Measurements from ENCODE around the gene WDR47.
A peak's percentile ranks its signal among the peaks of the same experiment; 100 is the strongest.

The WDR47 gene

DNA sequence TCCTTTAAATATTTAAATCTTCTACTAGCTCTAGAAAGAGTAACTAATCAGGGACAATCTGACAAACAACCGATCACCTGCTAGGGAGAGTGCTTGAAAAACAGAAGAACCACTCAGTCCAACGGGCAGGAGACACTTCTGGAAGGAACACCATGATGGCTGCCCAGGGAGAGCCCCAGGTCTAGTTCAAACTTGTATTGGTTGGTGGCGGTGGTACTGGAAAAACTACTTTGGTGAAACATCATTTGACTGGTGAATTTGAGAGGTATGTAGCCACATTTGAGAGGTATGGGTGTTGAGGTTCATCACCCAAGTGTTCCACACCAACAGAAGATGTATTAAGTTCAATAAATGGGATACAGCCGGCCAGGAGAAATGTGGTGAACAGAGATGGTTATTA lies 4.8 kb upstream of the WDR47 start:
- TF ChIP-seq, protein P1, sequence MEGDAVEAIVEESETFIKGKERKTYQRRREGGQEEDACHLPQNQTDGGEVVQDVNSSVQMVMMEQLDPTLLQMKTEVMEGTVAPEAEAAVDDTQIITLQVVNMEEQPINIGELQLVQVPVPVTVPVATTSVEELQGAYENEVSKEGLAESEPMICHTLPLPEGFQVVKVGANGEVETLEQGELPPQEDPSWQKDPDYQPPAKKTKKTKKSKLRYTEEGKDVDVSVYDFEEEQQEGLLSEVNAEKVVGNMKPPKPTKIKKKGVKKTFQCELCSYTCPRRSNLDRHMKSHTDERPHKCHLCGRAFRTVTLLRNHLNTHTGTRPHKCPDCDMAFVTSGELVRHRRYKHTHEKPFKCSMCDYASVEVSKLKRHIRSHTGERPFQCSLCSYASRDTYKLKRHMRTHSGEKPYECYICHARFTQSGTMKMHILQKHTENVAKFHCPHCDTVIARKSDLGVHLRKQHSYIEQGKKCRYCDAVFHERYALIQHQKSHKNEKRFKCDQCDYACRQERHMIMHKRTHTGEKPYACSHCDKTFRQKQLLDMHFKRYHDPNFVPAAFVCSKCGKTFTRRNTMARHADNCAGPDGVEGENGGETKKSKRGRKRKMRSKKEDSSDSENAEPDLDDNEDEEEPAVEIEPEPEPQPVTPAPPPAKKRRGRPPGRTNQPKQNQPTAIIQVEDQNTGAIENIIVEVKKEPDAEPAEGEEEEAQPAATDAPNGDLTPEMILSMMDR (IDR thresholded peaks at IDR 0.05): no peak
- Histone ChIP-seq H2AFZ (no peak overlapping the region), H3K4me1 (no peaks in the 10 kb centered on the region), H3K4me2 (ENCODE audit: low read length) (no peak overlapping the region), H3K9me3 (ENCODE audit: control insufficient read depth, low read length) (no peaks in the 10 kb centered on the region), H3K27me3 (ENCODE audit: control insufficient read depth, insufficient read depth, low read length) (no peaks in the 10 kb centered on the region), H3K27ac (no peak overlapping the region), H3K36me3 (ENCODE audit: control insufficient read depth, insufficient read depth, low read length) (no peaks in the 10 kb centered on the region), H3K4me3 (ENCODE audit: low read depth, low read length) (no peak overlapping the region), H3K79me2 (no peaks in the 10 kb centered on the region), H3K9ac (no peak overlapping the region)

DNA sequence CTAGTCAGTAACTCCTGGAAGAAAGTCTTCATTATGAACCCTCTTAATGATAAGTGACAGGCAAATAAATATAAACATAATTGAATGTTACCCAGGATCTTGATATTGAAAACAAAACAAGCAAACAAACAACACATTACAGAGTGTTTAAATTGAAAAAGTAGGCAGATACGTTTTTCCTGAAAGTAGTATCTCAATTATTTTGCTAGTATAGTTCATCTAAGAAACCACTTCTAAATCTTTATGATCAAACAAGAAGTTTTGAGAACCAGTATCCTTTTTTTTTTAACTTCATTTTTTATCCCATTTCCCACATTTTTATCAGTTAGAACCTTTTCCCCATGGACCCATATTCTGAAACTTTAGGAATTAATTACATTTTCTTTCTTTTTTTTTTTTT lies 3.7 kb upstream of the WDR47 start:
- Histone ChIP-seq H3K4me3 (ENCODE audit: low read depth, low read length) (no peak overlapping the region), H3K27ac (no peak overlapping the region), H3K4me1 (no peaks in the 10 kb centered on the region), H3K36me3 (ENCODE audit: control insufficient read depth, insufficient read depth, low read length) (no peaks in the 10 kb centered on the region), H3K4me2 (ENCODE audit: low read length) (no peak overlapping the region), H2AFZ (no peak overlapping the region), H3K9me3 (ENCODE audit: control insufficient read depth, low read length) (no peaks in the 10 kb centered on the region), H3K27me3 (ENCODE audit: control insufficient read depth, insufficient read depth, low read length) (no peaks in the 10 kb centered on the region), H3K9ac (no peak overlapping the region), H3K79me2 (no peaks in the 10 kb centered on the region)
- TF ChIP-seq, protein P1 (IDR thresholded peaks at IDR 0.05): no peak

DNA sequence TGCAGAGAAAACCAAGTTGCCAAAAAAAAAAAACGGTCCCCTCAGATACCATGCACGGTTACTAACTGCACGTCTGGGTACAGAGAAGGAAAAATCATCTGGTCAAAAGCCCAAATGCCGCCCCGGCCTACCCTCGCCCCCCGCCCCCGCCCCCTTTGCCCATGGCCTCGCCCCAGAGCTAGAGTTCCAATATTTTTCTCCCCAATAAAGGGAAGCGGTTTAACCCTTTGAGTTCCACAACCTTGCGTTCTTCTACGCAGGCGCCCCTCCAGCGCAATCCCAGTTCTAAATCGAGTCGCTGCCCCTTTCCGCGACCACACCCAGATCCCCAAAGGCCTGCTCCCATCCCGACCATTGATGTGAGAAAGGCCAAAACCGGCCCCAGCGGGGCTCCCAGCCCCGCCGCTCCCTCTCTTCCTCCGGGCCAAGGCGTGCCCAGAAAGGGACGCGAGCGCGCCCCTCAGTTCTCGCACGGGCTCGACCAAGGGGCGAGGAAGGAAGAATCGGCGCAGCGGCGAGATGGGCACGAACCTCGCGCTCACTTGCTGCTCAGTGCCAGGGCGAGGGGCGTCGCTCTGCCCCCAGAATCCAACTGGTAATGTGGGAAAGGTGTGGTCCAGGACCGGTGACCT lies 797 bp downstream of the WDR47 start:
- peak overlapping the region; percentile 69 for H3K4me3 ChIP-seq (ENCODE audit: low read depth, low read length)
- TF ChIP-seq, protein P1 (IDR thresholded peaks at IDR 0.05): no peak
- H3K36me3 ChIP-seq (ENCODE audit: control insufficient read depth, insufficient read depth, low read length): no peaks in the 10 kb centered on the region
- peak overlapping the region; percentile 77 for H3K4me2 ChIP-seq (ENCODE audit: low read length)
- H3K4me1 ChIP-seq: no peaks in the 10 kb centered on the region
- H3K27me3 ChIP-seq (ENCODE audit: control insufficient read depth, insufficient read depth, low read length): no peaks in the 10 kb centered on the region
- no peaks in the 10 kb centered on the region for H3K79me2 ChIP-seq
- no peak overlapping the region for H3K27ac ChIP-seq
- H3K9me3 ChIP-seq (ENCODE audit: control insufficient read depth, low read length): no peaks in the 10 kb centered on the region
- H3K9ac ChIP-seq: peak overlapping the region; percentile 46
- peak overlapping the region; percentile 86 for H2AFZ ChIP-seq

DNA sequence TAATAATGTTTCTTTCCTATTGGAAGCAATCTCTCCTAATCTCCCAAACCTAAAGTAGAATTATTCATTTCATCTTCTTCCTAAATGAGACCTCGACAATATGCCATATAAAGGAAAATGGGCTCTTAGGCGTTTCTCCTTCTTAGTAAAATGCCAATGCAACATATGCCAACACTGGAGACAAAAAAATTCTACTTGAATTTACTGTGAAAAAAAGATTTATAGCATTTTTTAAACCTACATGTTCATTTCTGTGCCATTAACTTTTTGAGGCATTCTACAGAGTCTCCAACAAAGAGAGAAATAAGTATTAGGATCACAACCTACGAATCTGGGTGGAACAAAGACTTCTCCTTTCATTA lies 1.3 kb downstream of the WDR47 start:
- H3K27ac ChIP-seq: no peak overlapping the region
- no peak overlapping the region for H3K9ac ChIP-seq

More for the DNA sequence above, 1.3 kb downstream of the WDR47 start:
- Histone ChIP-seq H2AFZ (no peak overlapping the region), H3K36me3 (ENCODE audit: control insufficient read depth, insufficient read depth, low read length) (no peaks in the 10 kb centered on the region), H3K9me3 (ENCODE audit: control insufficient read depth, low read length) (no peaks in the 10 kb centered on the region), H3K27me3 (ENCODE audit: control insufficient read depth, insufficient read depth, low read length) (no peaks in the 10 kb centered on the region), H3K4me1 (no peaks in the 10 kb centered on the region), H3K79me2 (no peaks in the 10 kb centered on the region), H3K4me2 (ENCODE audit: low read length) (peak overlapping the region; percentile 77), H3K4me3 (ENCODE audit: low read depth, low read length) (peak overlapping the region; percentile 69)
- TF ChIP-seq, protein P1 (IDR thresholded peaks at IDR 0.05): no peak
